HFF-Myc (cell line): ENCODE measurements around the gene PRSS2.
"Not testable (repeated sequence)": the region's sequence is repeated elsewhere in the genome, so short reads cannot be mapped to it uniquely, and the experiment has no call there.

Experiments
- DNase-seq: peaks from one replicate; pipeline ENCODE4 v3.0.0-alpha.2; 2011; ENCODE audit warnings: low read depth; ENCODE audit errors: extremely low read depth
- H3K4me3 ChIP-seq: replicated peaks from 2 replicates; pipeline ENCODE4 v1.5.1; 2011; ENCODE audit warnings: low read depth, mild to moderate bottlenecking, control low read depth, low read length
- TF ChIP-seq, protein P1 (sequence below): IDR thresholded peaks from 2 replicates; pipeline ENCODE4 v1.5.1; 2012; ENCODE audit warnings: mild to moderate bottlenecking, low read depth, low read length, control low read depth; ENCODE audit errors: missing control alignments

PRSS2 gene

DNA sequence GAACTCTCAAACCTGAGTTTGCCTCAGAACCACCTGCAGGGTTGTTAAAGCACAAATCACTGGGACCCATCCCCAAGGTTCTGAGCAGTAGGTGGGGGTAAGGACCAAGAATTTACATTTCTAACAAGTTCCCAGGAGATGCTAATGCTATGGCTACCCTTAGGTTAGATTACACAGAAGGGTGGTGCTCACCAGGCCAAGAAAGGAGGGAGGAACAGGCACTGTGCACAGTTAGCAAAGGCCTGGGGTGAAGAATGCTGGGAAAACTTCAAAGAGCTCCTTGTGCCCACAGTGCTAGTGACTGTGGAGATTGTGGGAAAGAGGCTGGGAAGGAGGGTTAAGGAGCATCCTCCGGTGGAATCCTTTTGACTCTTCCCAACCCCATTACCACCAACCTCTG lies 8.7 kb upstream of the PRSS2 start:
- no peak overlapping the region for H3K4me3 ChIP-seq
- TF ChIP-seq, protein P1, sequence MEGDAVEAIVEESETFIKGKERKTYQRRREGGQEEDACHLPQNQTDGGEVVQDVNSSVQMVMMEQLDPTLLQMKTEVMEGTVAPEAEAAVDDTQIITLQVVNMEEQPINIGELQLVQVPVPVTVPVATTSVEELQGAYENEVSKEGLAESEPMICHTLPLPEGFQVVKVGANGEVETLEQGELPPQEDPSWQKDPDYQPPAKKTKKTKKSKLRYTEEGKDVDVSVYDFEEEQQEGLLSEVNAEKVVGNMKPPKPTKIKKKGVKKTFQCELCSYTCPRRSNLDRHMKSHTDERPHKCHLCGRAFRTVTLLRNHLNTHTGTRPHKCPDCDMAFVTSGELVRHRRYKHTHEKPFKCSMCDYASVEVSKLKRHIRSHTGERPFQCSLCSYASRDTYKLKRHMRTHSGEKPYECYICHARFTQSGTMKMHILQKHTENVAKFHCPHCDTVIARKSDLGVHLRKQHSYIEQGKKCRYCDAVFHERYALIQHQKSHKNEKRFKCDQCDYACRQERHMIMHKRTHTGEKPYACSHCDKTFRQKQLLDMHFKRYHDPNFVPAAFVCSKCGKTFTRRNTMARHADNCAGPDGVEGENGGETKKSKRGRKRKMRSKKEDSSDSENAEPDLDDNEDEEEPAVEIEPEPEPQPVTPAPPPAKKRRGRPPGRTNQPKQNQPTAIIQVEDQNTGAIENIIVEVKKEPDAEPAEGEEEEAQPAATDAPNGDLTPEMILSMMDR, result no peak
- DNase-seq, result no peak

DNA sequence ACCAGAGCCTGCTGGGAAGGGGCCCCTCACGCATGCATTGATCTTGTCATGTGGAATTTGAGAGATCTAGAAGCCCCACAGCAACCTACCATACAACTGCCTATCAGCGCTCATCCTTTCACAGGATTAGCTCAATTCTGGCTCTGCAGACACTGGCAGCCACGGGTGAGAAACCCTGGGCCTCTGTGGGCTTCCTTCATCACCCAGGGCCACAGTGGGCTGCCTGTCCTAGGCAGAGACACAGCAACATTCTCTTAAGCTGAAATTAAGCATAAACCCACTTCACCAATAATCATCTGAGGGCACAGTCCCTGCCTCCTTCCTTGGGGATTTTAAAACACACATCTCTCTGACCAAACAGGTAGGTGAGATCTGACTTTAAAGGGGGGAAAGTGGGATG lies 3.3 kb upstream of the PRSS2 start:
- DNase-seq, result no peak
- TF ChIP-seq, protein P1, result no peak
- H3K4me3 ChIP-seq, result no peak overlapping the region

DNA sequence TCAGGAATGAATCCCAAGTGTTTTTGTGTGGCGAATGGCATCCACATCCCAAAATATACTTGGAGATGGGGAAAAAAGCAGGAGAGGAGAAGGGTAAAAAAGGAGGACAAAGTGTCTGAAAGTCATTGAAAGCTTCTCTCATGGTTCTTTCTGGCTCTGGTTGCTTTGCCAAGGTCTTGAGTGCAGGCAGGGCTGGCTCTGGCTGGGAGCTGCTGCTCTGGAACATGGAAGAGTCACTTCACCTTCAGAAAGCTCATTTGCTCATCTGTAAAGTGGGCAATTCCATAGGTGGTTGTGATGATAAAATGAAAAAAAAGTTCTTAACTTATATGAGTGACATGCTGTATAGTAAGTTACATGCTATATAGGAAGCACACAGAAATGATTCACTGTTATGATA lies 2.9 kb upstream of the PRSS2 start:
- DNase-seq, result no peak
- no peak overlapping the region for H3K4me3 ChIP-seq
- TF ChIP-seq, protein P1, result no peak

DNA sequence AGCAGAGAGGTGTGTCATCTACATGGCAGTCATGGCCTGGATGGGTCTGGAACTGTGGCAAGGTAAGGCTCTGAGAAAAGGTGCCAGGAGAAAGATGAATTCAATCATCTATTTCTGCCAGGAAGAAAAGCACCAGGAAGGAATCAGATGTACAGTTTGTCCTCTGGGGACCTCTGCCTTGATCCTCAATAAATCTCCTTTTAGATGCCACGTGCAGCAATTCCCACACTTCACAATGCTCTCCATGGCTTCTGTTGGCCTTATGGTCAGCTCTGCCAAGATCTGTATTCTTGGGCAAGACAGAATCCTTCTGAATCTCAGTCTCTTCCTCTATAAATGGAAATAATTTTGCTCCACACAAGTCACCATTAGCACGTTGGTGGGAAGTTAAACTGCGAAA lies 1.9 kb upstream of the PRSS2 start:
- DNase-seq, H3K4me3 ChIP-seq: not testable (repeated sequence)

DNA sequence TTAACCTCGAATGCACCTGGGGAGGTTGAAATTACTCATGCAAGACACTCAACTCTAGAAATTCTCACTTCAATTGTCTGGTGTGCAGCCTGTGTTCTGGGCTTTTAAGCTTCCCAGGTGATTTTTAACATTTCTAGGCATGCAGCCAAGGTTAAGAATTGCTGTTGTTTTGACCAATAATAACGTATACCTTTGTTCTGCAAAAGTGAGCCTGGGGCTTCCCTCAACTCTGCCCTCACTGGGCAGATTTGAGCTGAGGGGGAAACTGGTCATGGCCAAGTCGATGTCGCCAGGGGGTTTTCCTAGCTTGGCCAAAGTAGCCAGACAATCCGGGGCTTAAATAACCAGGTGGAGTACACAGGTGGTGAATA lies 568 bp downstream of the PRSS2 start:
- no peak for DNase-seq
- TF ChIP-seq, protein P1, result no peak

DNA sequence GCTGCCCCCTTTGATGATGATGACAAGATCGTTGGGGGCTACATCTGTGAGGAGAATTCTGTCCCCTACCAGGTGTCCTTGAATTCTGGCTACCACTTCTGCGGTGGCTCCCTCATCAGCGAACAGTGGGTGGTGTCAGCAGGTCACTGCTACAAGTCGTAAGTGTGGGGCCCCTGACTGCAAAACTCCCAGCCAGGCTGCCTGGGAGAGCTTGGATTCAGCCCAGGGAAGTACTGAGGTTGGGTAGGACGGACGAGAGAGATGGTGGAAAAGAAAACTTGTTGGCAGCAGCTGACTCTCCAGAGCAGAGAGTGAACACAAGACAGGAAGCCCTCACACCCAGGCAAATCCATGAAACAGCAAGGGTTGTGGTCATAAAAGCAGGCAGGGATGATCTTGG lies 1.3 kb downstream of the PRSS2 start:
- no peak overlapping the region for H3K4me3 ChIP-seq
- TF ChIP-seq, protein P1, result no peak
- no peak for DNase-seq

More for the DNA sequence above, 568 bp downstream of the PRSS2 start:
- H3K4me3 ChIP-seq, result no peak overlapping the region

DNA sequence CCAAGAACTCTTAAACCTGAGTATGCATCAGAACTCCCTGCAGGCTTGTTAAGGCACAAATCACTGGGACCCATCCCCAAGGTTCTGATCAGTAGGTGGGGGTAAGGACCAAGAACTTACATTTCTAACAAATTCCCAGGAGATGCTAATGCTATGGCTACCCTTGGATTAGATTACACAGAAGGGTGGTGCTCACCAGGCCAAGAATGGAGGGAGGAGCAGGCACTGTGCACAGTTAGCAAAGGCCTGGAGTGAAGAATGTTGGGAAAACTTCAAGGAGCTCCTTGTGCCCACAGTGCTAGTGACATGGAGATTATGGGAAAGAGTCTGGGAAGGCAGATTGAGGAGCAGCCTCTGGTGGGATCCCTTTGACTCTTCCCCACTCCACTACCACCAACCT lies 1.9 kb downstream of the PRSS2 start:
- no peak overlapping the region for H3K4me3 ChIP-seq
- TF ChIP-seq, protein P1, result no peak

More for the DNA sequence above, 1.9 kb downstream of the PRSS2 start:
- DNase-seq, result no peak
